H1 (cell line): ENCODE measurements around the gene MLLT11. TPM values are rescaled to one million over a fixed set of nuclear protein-coding genes. Genes with fewer than 3 reads are reported as not detected.

Experiments
- CBX5 ChIP-seq: fragments of 300-800, 300-1000 bp; sonication (generic); IDR thresholded peaks from 2 replicates; pipeline ENCODE4 v1.7.1; 2016; ENCODE audit warnings: antibody characterized with exemption, low read length, low read depth
- CEBPB ChIP-seq: IDR thresholded peaks from 2 replicates; pipeline ENCODE4 v1.6.1; 2012; ENCODE audit warnings: low read depth, low read length
- CHD7 ChIP-seq: fragments of 300-600 bp; sonication (generic); IDR thresholded peaks from 2 replicates; pipeline ENCODE4 v1.7.1; 2012; ENCODE audit warnings: low read length, moderate library complexity, mild to moderate bottlenecking, inconsistent platforms; ENCODE audit not compliant: insufficient replicate concordance
- GTF2F1 ChIP-seq: IDR thresholded peaks from 2 replicates; pipeline ENCODE4 v1.6.1; 2012; ENCODE audit warnings: low read depth, low read length, improper control_type of control experiment, borderline replicate concordance
- HDAC2 ChIP-seq, 2 experiments: fragments of 300-600 bp in 1 of 2; sonication (generic) in 1 of 2; IDR thresholded peaks; 2 replicates each; pipeline ENCODE4 v1.6.1; 2011 to 2012; ENCODE audit warnings: low read depth in 2 of 2, low read length in 2 of 2, mild to moderate bottlenecking in 2 of 2, moderate library complexity in 2 of 2, borderline replicate concordance in 1 of 2, inconsistent platforms in 1 of 2
- HDAC6 ChIP-seq: IDR thresholded peaks from one replicate; pipeline ENCODE4 v1.7.1; 2012; ENCODE audit warnings: low read depth, mild to moderate bottlenecking, inconsistent platforms, low read length, moderate library complexity
- SRF ChIP-seq: IDR thresholded peaks from 2 replicates; pipeline ENCODE4 v1.6.1; 2011; ENCODE audit warnings: mild to moderate bottlenecking, low read depth, low read length, moderate library complexity
- SUZ12 ChIP-seq: fragments of 200-600 bp; sonication (generic); IDR thresholded peaks from 2 replicates; pipeline ENCODE4 v1.6.1; 2012; ENCODE audit warnings: mild to moderate bottlenecking, inconsistent platforms, low read length, moderate library complexity, mixed read lengths
- USF2 ChIP-seq: IDR thresholded peaks from 2 replicates; pipeline ENCODE4 v1.6.1; 2011; ENCODE audit warnings: low read length, improper control_type of control experiment
- polyA plus RNA-seq, 7 experiments: library from polyadenylated mRNA; depleted of rRNA in 3 of 7; stranded (reverse) in 5 of 7; unstranded in 2 of 7; fragments of >200 nt in 5 of 7; fragments of 200-250 nt in 2 of 7; gene quantifications; 1 replicate in 5 of 7; 2 replicates in 1 of 7; 4 replicates in 1 of 7; pipeline versions ENCODE4 v1.2.1 to v1.2.3, GENCODE V29; 2011 to 2013; ENCODE audit warnings: missing spikeins in 2 of 7, mixed read lengths in 2 of 7
- total RNA-seq: library from RNA; stranded (reverse); fragmentation: NEBNext Ultra II Directional; extraction: Animal tissue kit (Norgen Biotek cat#: 25700); gene quantifications from 2 replicates; pipeline ENCODE4 v1.2.1, GENCODE V29; 2021

MLLT11 gene
- total and polyA plus RNA-seq, 2 of the 8 experiments (the other 6 are each of a cell fraction or from before 2014, with no cell fraction given): 13.7 to 18.1 TPM

DNA sequence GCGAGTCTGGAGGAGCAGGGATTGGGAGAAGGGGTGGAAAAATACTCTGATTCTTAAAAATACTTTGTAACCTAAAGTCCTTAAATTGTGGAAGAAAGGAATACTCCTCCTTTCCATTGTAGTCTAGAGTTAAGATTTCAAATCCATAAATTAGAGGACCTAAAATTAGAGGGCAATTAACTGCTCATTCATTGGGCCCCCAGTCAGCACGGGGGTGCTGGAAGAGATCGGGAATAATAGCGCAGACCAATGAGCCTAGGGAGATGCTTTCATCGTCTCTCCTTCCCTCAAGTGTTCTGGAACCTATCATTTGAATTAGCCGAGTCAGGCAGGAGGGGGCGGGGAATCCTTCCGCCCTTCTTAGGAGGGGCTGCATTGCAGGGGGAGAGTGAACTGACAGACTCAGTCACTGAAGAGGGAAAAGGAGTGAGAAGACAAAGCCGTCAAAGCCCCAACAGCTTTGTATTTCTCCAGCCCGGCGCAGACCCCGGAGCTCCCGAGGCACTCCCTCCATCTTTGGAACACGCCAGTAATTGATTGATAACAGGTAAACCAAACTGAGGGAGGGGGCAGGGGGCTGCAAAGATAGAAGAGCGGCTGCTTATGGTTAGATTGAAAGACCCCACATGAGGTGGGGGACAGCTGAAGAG is at the start of gene MLLT11 (continued):
- TF ChIP-seq CHD7 (no peak), USF2 (no peak), HDAC6 (no peak), CEBPB (no peak), HDAC2 (IDR thresholded peaks at IDR 0.05; ENCODE audit: borderline replicate concordance in 1 of 2, low read depth in 2 of 2, low read length in 2 of 2) (peak in 1 of 2 experiments; percentile 37; a peak in 1 of 4 replicates), GTF2F1 (no peak), SRF (no peak), CBX5 (no peak), SUZ12 (no peak)
